Ovary (tissue), 9 donors: ENCODE data around the gene SLC24A4. TPM values are rescaled to one million over a fixed set of nuclear protein-coding genes. Genes with fewer than 3 reads are reported as not detected.

Experiments
- DNase-seq, 5 donors: peaks; one replicate each; pipeline ENCODE4 v3.0.0-alpha.2; 2019 to 2020
- H3K27ac ChIP-seq, 2 donors: fragments of 200-600 bp; one replicate each; pipeline versions ENCODE4 v1.5.1 to v1.8.0; 2019 to 2022
- H3K27me3 ChIP-seq: fragments of 200-600 bp; one replicate; pipeline ENCODE4 v1.8.0; 2022
- H3K36me3 ChIP-seq: fragments of 200-600 bp; sonication (generic); one replicate; pipeline ENCODE4 v1.5.1; 2019
- H3K4me1 ChIP-seq: one replicate; pipeline ENCODE4 v1.8.1; 2013; ENCODE audit warnings: mild to moderate bottlenecking, moderate library complexity; ENCODE audit not compliant: insufficient read depth
- H3K4me3 ChIP-seq: fragments of 200-600 bp; sonication (generic); one replicate; pipeline ENCODE4 v1.5.1; 2017
- H3K9me3 ChIP-seq, 2 donors: fragments of 200-600 bp in 1 of 2; sonication (generic) in 1 of 2; one replicate each; pipeline versions ENCODE4 v1.5.1 to v1.8.1; 2013 to 2019; ENCODE audit warnings: mild to moderate bottlenecking in 1 of 2, moderate library complexity in 1 of 2
- EP300 ChIP-seq: sonication (generic); formaldehyde crosslinking; IDR thresholded peaks from one replicate; pipeline ENCODE4 v1.6.1; 2017; ENCODE audit warnings: antibody characterized with exemption
- POLR2A ChIP-seq: fragments of 450-650 bp; IDR thresholded peaks from one replicate; pipeline ENCODE4 v1.6.1; 2017; ENCODE audit warnings: antibody characterized with exemption, mild to moderate bottlenecking, moderate library complexity
- WGBS, 3 donors: extraction: QIAGEN DNeasy Blood & Tissue Kit in 1 of 3; methylation state at CpG; one replicate each; pipeline versions ENCODE4 v1.1.5 to v1.1.7; 2013 to 2017; 5-methylcytosine and 5-hydroxymethylcytosine counted together
- intact Hi-C, 4 donors: fragments of 100-400 bp; cut with DNase I; formaldehyde crosslinking; loops; one replicate each; pipeline versions ENCODE4 v1.11.0 to v1.15.1; 2022 to 2023
- polyA plus RNA-seq, 2 donors: library from polyadenylated mRNA; stranded (reverse); fragments of 200-250 nt in 1 of 2; fragments of 350-450 nt in 1 of 2; fragmentation: Illumina TruSeq in 1 of 2; extraction: RNeasy Lipid Tissue Mini Kit (QIAGEN cat#74804) in 1 of 2; gene quantifications; one replicate each; pipeline ENCODE4 v1.2.3, GENCODE V29; 2013 to 2014
- total RNA-seq, 7 donors: library from RNA; depleted of rRNA in 2 of 7; stranded (reverse); fragments of >200 nt in 2 of 7; fragmentation: NEBNext Ultra II Directional in 3 of 7; extraction: Animal tissue kit (Norgen Biotek cat#: 25700) in 3 of 7; gene quantifications; one replicate each; pipeline versions ENCODE4 v1.1.0 to v1.2.4, GENCODE V29; 2016 to 2023
- TF ChIP-seq, protein P1 (sequence below), 3 donors: fragments of 450-650 bp in 2 of 3; fragments of 200-600 bp in 1 of 3; IDR thresholded peaks; one replicate each; pipeline versions ENCODE4 v1.5.1 to v1.8.0; 2016 to 2022; ENCODE audit warnings: antibody characterized with exemption in 3 of 3, mild to moderate bottlenecking in 1 of 3
- donor health status: DM: no; HTN: no; CAD: no; lungs with moderate emphysema.
- donor health status: DM: no; HTN: no; CAD: no.
- donor health status: Bipolar disorder and iron deficiency.
- donor health status: DM: yes; HTN: yes; CAD: no.
- donor health status: DM: no; HTN: no; CAD: no.
- donor health status: DM: yes; HTN: yes; CAD: no.

The SLC24A4 gene
- total and polyA plus RNA-seq, 9 donors: 0.10 to 0.98 (median 0.24) TPM

DNA sequence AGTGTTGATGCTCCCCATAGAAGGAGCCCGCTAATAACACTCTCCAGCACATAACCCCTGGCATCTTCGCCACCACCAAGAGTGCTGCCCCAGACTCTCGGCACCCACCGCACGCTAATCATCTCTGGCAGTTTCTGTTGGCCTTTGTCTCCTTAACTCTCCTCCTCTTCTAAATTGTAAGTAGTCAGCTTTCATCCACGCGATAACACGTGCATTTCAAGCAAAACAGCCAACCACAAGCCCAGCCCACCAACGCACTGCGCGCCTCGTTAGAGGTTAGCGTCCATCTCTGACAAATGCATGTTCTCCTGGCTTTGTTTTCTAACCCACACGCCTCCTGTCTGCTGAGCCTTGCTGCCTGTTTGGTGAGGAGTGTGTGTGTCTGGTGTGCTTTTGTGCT lies 129.5 kb downstream of the SLC24A4 start:
- DNase-seq: no peak
- intact Hi-C loops: loop anchor here in 1 of 4 donors (10.0 kb wide), 1 partner anchor 318 kb away; no protein-coding TSS in a partner anchor
- WGBS, 3 donors: 64 to 80% (median 78%) methylated on average over 14 of the region's 14 CpGs
- no peaks in the 10 kb centered on the region for H3K36me3 ChIP-seq
- no peak overlapping the region for H3K4me3 ChIP-seq
- no peaks in the 10 kb centered on the region for H3K9me3 ChIP-seq
- no peaks in the 10 kb centered on the region for H3K27me3 ChIP-seq
- TF ChIP-seq EP300 (no peak), POLR2A (no peak)
- TF ChIP-seq, protein P1, sequence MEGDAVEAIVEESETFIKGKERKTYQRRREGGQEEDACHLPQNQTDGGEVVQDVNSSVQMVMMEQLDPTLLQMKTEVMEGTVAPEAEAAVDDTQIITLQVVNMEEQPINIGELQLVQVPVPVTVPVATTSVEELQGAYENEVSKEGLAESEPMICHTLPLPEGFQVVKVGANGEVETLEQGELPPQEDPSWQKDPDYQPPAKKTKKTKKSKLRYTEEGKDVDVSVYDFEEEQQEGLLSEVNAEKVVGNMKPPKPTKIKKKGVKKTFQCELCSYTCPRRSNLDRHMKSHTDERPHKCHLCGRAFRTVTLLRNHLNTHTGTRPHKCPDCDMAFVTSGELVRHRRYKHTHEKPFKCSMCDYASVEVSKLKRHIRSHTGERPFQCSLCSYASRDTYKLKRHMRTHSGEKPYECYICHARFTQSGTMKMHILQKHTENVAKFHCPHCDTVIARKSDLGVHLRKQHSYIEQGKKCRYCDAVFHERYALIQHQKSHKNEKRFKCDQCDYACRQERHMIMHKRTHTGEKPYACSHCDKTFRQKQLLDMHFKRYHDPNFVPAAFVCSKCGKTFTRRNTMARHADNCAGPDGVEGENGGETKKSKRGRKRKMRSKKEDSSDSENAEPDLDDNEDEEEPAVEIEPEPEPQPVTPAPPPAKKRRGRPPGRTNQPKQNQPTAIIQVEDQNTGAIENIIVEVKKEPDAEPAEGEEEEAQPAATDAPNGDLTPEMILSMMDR (IDR thresholded peaks at IDR 0.05): no peak
- no peak overlapping the region for H3K27ac ChIP-seq
- peaks cover 6% of the 10 kb centered on the region for H3K4me1 ChIP-seq

DNA sequence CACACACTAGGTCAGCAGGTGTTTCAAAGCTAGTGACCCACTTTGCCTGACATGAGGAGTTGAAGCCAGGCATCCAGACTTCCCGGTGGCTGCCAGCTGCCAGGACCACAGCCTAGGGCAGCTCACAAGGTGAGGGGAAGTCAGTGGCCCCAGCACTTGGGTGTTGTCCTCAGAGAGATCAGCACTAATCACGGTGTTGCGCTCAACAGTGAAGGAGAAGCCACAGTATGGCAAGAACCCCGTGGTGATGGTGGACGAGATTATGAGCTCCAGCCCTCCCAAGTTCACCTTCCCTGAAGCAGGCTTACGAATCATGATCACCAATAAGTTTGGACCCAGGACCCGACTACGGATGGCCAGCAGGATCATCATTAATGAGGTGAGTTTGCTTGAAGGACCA lies 130.7 kb downstream of the SLC24A4 start:
- no peak overlapping the region for H3K27ac ChIP-seq
- no peak for DNase-seq
- no peaks in the 10 kb centered on the region for H3K36me3 ChIP-seq
- H3K4me3 ChIP-seq: no peak overlapping the region
- no peaks in the 10 kb centered on the region for H3K27me3 ChIP-seq
- H3K9me3 ChIP-seq: no peaks in the 10 kb centered on the region
- TF ChIP-seq, protein P1 (IDR thresholded peaks at IDR 0.05): no peak
- TF ChIP-seq EP300: no peak
- no peak for TF ChIP-seq POLR2A
- intact Hi-C loops: loop anchor here in 1 of 4 donors (10.0 kb wide), 1 partner anchor 319 kb away; no protein-coding TSS in a partner anchor
- peaks cover 6% of the 10 kb centered on the region for H3K4me1 ChIP-seq
- WGBS, 3 donors: 90 to 94% (median 93%) methylated on average over 8 of the region's 8 CpGs

DNA sequence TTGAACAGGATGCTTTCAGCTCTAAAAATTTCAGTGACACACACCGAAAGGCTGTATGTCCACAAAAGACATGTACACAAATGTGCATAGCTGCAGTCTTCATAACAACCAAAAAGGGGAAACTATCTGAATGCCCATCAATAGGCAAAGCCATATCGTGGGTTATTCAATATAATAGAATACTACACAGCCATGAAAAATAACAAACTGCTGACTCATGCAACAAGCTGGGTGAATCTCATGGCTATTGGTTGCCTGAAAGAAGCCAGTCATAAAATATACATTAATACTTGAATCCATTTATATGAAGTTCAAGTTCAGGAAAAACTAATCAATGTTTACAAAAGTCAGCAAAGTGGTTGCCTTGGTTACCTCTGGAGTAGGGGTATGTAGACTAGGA lies 132.3 kb downstream of the SLC24A4 start:
- intact Hi-C loops: loop anchor here in 2 of 4 donors (5.0 to 10.0 kb wide), 2 partner anchors 303 to 320 kb away; no protein-coding TSS in a partner anchor

DNA sequence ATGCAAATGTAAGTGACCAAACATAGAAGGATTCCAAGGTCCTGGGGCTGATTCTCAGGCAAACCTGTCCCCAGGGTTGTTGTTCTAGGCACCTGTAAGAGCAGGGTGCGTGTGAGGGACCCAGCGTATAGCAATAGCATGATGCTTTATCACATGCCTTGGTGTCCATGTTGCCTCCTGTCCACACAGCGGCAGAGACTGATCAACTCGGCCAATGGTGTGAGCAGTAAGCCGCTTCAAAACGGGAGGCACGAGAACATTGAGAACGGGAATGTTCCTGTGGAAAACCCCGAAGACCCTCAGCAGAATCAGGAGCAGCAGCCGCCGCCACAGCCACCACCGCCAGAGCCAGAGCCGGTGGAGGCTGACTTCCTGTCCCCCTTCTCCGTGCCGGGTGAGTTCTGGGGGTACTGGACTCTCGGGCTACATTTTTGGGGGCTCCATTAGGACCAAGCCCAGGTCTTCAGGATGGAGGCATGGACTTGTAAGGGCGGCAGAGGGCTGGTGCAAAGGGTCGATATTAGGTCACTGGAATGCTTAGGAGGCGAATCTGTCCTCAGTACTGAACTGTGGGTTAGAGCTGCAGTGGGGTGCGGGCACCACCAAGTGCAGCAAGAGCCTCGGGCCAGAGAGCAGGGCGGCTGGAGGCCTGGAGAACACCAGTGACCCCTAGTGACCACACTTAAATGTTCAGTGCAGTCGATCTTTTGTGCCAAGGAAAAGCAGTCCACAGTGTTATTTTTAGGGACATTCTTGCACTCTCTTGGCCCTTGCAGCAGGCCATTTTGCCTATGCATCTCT lies 133.4 kb downstream of the SLC24A4 start:
- H3K9me3 ChIP-seq: no peaks in the 10 kb centered on the region
- H3K4me1 ChIP-seq: peaks cover 3% of the 10 kb centered on the region
- H3K27ac ChIP-seq: no peak overlapping the region
- no peaks in the 10 kb centered on the region for H3K27me3 ChIP-seq
- peak in 3 of 5 donors; percentile 28 to 56 (median 50) for DNase-seq
- WGBS, 3 donors: 65 to 69% (median 68%) methylated on average over 23 of the region's 23 CpGs
- no peaks in the 10 kb centered on the region for H3K36me3 ChIP-seq
- no peak overlapping the region for H3K4me3 ChIP-seq
- intact Hi-C loops: loop anchor here in 2 of 4 donors (5.0 to 10.0 kb wide), 2 partner anchors 304 to 322 kb away; no protein-coding TSS in a partner anchor
- TF ChIP-seq EP300: no peak
- no peak for TF ChIP-seq POLR2A
- TF ChIP-seq, protein P1 (IDR thresholded peaks at IDR 0.05): peak in 2 of 3 donors; percentile 17 to 37

More for the DNA sequence above, 132.3 kb downstream of the SLC24A4 start:
- Histone ChIP-seq H3K27ac (no peak overlapping the region), H3K27me3 (no peaks in the 10 kb centered on the region), H3K36me3 (no peaks in the 10 kb centered on the region), H3K9me3 (no peaks in the 10 kb centered on the region), H3K4me1 (peaks cover 6% of the 10 kb centered on the region), H3K4me3 (no peak overlapping the region)
- TF ChIP-seq, protein P1 (IDR thresholded peaks at IDR 0.05): no peak
- TF ChIP-seq EP300 (no peak), POLR2A (no peak)
- WGBS, 3 donors: 91 to 100% (median 98%) methylated on average over 2 of the region's 2 CpGs
- DNase-seq: no peak
